Stimulated activated CD4-positive, alpha-beta T cell treated with anti-CD3 and anti-CD28 coated beads, TNF-alpha, amount 100 ng/mL, for 1 hour (primary cell): Measurements from ENCODE around the gene SIGLEC11.
"Not testable (repeated sequence)": the region's sequence is repeated elsewhere in the genome, so short reads cannot be mapped to it uniquely, and the experiment has no call there.

Experiments
- DNase-seq, 3 donors: peaks; one replicate each; pipeline ENCODE4 v3.0.0-alpha.2; 2020; ENCODE audit warnings: low read depth in 3 of 3, low spot score in 1 of 3

The SIGLEC11 gene

DNA sequence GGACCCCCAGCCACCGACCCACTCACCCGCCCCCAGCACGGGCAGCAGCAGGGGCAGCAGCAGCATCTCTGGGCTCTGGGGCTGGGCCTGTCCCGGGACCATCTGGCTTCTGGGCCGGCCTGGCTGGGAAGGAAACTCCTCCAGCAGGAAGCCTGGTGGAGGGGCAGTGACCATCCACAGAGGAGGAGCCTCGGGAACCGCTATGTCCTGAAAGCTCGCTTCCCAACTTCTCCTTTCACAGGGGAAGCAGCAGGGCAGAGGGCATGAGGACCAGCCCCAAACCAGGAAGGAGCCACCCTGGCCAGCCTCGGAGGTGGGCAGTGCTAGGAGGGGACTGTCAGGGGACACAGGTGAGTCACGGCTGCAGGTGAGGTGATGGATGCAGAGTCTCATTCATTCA, at the start of gene SIGLEC11:
TSS of gene SIGLEC11 (minus strand) at position 193 of the 400 bp plus-strand sequence. CDS start at position 102, 91 bp downstream.
- not testable (repeated sequence) for DNase-seq

DNA sequence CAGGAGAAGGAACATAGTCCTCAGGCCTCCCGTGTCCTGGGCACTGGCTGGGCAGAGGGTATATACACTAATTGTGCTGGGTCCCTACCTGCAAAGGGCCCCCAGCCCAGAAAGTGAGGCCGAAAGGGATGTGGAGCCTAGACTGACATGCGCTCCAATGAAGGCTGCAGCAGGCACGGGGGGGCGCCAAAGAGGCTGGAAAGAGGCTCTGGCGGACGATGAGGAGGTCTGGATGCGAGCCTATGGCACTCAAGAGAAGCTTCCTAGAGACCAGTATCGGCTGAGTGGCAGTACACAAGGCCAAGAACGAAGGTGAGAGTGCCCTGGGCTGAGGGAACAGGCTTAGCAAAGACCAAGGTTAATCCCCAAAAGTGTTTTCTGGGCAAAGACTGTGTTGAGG, 47.6 kb upstream of the SIGLEC11 start:
- DNase-seq: no peak

DNA sequence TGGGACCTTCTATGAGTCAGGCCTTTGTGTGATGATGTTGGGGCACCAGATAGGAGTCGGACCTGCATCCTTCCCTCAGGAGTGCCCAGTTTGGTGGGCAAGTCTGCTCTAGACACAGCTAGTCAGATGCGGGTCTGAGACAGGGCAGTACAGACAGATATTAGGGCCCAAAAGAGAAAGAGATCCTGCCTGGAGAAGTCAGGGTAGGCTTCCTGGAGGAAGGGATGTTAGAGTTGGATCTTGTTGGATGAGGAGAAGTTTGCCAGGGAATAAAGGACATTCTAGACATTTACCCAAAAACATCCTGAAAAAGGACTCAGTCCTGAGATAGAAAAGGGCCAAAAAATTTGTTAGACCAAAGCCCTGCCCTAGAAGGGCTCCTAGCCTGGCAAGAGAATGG, 47.0 kb upstream of the SIGLEC11 start:
- DNase-seq: no peak

GRCh38 chr19:50007170-50007569, 46.2 kb upstream of the SIGLEC11 start:
- no peak for DNase-seq

- no peak for DNase-seq
Measured at GRCh38 chr19:50005428-50005827, 44.5 kb upstream of the SIGLEC11 start.

GRCh38 chr19:50003810-50004419, 42.9 kb upstream of the SIGLEC11 start:
- DNase-seq: no peak

- no peak for DNase-seq
Measured at GRCh38 chr19:50003254-50003788, 42.3 kb upstream of the SIGLEC11 start.

DNA sequence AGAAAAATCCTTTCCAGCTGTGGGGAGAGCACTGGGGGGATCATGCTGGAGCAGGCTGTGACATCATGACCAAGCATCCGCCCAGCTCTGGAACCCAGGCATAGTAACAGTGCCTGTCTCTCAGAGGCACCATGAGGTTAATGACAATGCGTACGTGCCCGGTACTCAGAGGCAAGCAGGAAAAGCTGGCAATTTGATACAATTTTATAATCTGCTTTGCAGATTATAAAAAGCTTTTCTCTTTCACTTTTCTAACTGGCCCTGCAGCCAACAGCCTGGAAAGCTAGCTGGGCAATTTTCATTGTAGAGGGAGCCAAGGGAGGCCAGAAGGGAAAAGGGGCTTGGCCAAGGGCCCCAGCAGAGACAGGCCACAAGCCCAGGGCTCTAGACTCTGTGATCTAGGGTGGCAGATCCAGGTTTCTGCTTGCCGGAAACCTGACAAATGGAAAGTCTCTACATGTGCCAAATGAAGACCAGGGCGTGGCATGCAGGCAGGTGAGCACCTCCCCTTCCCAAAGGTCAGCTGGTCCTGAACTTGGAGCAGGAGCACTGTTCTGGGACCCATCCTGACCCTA, 41.5 kb upstream of the SIGLEC11 start:
- no peak for DNase-seq

GRCh38 chr19:50001775-50002174, 40.8 kb upstream of the SIGLEC11 start:
- no peak for DNase-seq

- no peak for DNase-seq
Measured at GRCh38 chr19:50000841-50001557, 40.0 kb upstream of the SIGLEC11 start.

- no peak for DNase-seq
Measured at GRCh38 chr19:50000038-50000840, 39.3 kb upstream of the SIGLEC11 start.

DNA sequence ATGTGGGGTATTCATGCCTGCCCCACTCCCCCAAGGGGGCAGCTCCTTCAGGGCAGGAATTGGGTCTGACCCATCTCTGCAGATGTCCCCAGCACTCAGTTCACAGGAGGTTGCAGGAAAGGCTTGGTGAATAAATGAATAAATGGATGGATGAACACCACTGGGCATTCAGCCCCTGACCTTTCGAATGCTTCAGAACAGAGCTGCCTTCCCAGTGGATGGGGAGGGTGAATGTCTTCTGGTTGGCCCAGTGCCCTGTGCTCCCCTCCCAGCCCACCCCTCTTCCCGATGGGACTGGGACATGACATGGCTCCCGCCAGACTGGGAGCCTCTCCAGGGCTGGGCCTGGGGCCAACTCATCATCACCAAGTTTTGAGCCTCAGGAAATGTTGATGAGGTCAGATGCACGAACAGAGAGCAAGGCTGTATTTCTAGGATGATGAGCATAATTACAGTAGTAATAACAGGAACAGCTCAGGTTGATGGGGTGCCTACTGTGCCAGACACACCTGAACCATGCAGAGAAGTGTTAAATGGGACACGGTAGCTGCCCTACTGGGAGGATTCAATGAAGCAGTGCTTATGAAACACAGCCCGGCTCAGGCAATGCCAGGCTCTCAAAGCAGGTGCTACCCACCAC, 38.5 kb upstream of the SIGLEC11 start:
- DNase-seq: no peak

DNA sequence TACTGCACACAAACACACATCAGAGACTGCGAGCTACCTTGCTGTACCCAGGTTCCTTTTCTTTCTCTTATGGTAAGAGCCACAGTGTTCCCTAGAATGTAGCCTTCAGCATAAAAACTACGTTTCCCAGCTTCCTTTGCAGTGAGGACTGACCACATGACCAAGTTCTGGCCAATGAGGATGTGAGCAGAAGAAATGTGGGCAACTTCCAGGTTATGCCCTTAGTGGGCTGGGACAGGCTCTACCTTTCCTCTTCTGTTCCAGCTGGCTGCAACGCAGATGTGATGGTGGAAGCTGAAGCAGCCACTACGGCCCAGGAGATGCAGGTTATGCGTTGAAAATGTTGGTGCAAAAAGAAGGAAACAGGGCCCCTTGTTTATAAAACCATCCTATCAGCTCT, 36.7 kb upstream of the SIGLEC11 start:
- DNase-seq: no peak

GRCh38 chr19:49988433-49988832, 27.5 kb upstream of the SIGLEC11 start:
- no peak for DNase-seq

DNA sequence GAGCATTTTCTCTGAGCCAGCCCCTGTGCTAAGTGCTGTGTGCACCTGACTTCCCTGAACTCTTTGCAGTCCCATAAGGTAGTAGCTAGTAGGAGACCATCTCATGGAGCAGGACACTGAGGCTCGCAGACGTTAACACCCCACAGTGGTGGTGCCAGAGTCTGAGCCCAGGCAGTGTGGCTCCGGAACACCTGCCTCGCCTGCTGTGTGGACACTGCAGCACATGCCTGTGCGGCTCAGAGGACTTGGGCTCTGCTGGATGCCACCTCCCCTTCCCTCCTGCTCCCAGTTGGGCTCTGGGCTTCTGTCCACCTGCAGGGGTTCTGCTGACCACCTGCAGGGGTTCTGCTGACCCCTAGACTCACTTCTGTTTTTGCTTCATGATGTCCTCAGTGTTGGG, 27.0 kb upstream of the SIGLEC11 start:
- no peak for DNase-seq

- DNase-seq: peak; percentile 38 to 50 (median 42)
Measured at GRCh38 chr19:49987159-49987698, 26.3 kb upstream of the SIGLEC11 start.

DNA sequence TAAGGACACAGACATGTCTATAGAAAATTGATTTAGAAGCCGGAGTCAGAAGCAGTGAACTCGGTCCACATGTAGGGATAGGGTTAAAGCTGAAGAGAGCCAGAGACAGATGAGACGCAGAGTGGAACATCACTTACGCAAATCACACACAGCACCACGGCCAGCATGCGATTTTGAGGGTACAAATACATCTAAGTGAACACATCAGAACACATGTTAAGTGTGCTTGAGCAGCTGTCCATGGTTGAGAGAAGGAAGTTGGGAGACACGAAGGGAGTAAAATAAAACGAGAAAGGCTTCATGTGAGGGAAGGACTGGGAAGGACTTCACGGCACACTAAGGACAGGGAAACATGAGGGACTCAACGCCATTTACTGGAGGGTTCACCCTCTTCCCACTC, 25.4 kb upstream of the SIGLEC11 start:
- no peak for DNase-seq

- DNase-seq: no peak
Measured at GRCh38 chr19:49985871-49986270, 24.9 kb upstream of the SIGLEC11 start.

DNA sequence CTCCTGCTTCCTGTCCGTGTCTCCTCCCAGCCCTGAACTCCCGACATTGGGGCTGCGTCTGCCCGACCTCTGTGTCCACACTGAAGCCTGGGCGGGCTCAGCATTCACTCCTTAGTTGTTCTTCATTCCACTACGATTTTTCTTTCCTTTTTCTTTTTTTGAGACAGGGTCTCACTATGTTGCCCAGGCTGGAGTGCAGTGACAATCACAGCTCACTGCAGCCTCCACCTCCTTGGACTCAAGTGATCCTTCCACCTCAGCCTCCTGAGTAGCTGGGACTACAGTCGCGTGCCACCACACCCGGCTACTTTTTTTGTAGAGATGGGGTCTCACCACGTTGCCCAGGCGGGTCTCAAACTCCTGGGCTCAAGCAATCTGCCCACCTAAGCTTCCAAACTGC, 23.5 kb upstream of the SIGLEC11 start:
- no peak for DNase-seq

DNA sequence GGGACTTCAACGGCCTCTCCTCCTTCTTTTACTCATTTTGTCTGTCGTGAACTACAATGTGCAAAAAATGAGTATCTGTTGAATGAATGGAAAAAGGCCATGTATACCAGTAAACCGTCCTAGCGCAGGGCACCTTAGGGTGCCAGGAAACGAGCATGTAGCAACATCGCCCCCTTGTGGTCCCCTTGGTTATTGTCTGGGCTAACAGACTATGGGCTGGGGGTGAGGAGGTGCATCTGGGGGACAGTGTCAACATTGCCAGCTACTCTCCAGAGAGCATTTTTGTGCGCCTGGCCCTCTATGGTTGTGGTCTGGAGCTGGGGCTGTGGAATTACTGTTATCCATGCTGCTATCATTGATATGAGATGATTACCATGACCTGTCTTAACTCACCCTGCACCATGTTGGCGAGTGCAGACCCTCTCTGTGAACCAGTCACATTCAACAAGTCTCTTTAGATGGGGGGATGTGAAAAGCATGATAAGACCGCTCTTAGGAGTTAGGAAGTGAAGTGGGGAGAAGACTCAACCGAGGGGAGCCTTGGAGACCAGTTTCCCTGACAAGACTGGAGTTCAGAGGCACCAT, 22.8 kb upstream of the SIGLEC11 start:
- DNase-seq: peak; percentile 25 to 76 (median 54)
